ENCODE data around the gene BCL11B. TPM values are rescaled to one million over a fixed set of nuclear protein-coding genes. Genes with fewer than 3 reads are reported as not detected.

BCL11B gene
- total and polyA plus RNA-seq, 9 of the 15 experiments (the other 6 are each of a cell fraction or from before 2014, with no cell fraction given), result 0.09 TPM; not detected in 8

- no peak for TF ChIP-seq FOXP4 (CRISPR knock-in tag; IDR thresholded peaks at IDR 0.05; ENCODE audit: borderline replicate concordance)
- TF ChIP-seq ATF2 (CRISPR knock-in tag; IDR thresholded peaks at IDR 0.05), result no peak
- no peak for TF ChIP-seq HDGF (IDR thresholded peaks at IDR 0.05)
- TF ChIP-seq CBFA2T2 (conservative IDR thresholded peaks at IDR 0.05), result no peak
- no peak for TF ChIP-seq ZKSCAN8 (CRISPR knock-in tag; IDR thresholded peaks at IDR 0.05)
- no peak for TF ChIP-seq ZBTB26 (CRISPR knock-in tag; IDR thresholded peaks at IDR 0.05)
Measured at GRCh38 chr14:99258876-99259726, 12.9 kb downstream of the BCL11B start (continued).
